ENCODE measurements around the gene ARHGAP40. TPM values are rescaled to one million over a fixed set of nuclear protein-coding genes. Genes with fewer than 3 reads are reported as not detected.
A peak's percentile ranks its signal among the peaks of the same experiment; 100 is the strongest.

The ARHGAP40 gene
- total and polyA plus RNA-seq, 2 of the 13 experiments (the other 11 are each of a cell fraction or from before 2014, with no cell fraction given), result 0.75 to 2.1 TPM

- peak; percentile 81 for TF ChIP-seq FOXP4 (CRISPR knock-in tag; IDR thresholded peaks at IDR 0.05)
- TF ChIP-seq ETV6 (CRISPR knock-in tag; conservative IDR thresholded peaks at IDR 0.05), result no peak
- TF ChIP-seq ZNF781 (CRISPR knock-in tag; IDR thresholded peaks at IDR 0.05; ENCODE audit: borderline replicate concordance, not compliant biosample characterization), result no peak
- TF ChIP-seq YEATS4 (CRISPR knock-in tag; IDR thresholded peaks at IDR 0.05; ENCODE audit: borderline replicate concordance), result 0 out of 2 replicates have a peak, but pooled peaks have one; percentile 51
- TF ChIP-seq EHMT2 (IDR thresholded peaks at IDR 0.05; ENCODE audit: borderline replicate concordance, low read depth, low read length), result peak; percentile 78; the same call in 1 of the 2 replicates
- peak; percentile 64 for TF ChIP-seq ASH2L (IDR thresholded peaks at IDR 0.05; ENCODE audit: insufficient read length, low read depth, low read length)
- peak; percentile 69; the same call in 1 of the 2 replicates for TF ChIP-seq HNF1A (IDR thresholded peaks at IDR 0.05; ENCODE audit: low read depth)
- TF ChIP-seq HNF1A (CRISPR knock-in tag; IDR thresholded peaks at IDR 0.05; ENCODE audit: borderline replicate concordance), result peak; percentile 85; the same call in 1 of the 2 replicates
- no peak for TF ChIP-seq ZNF607 (CRISPR knock-in tag; IDR thresholded peaks at IDR 0.05; ENCODE audit: borderline replicate concordance)
- peak; percentile 76; the same call in 1 of the 2 replicates for TF ChIP-seq ATF2 (CRISPR knock-in tag; IDR thresholded peaks at IDR 0.05)
- TF ChIP-seq FOXJ3 (CRISPR knock-in tag; IDR thresholded peaks at IDR 0.05; ENCODE audit: borderline replicate concordance), result peak; percentile 96
- TF ChIP-seq ZNF546 (CRISPR knock-in tag; conservative IDR thresholded peaks at IDR 0.05), result no peak
- no peak for TF ChIP-seq ZSCAN30 (CRISPR knock-in tag; IDR thresholded peaks at IDR 0.05)
- TF ChIP-seq NR3C1 (CRISPR knock-in tag; IDR thresholded peaks at IDR 0.05), result no peak
- TF ChIP-seq GATAD1 (CRISPR knock-in tag; IDR thresholded peaks at IDR 0.05), result peak; percentile 50; the same call in 1 of the 2 replicates
- no peak for TF ChIP-seq ZNF75D (CRISPR knock-in tag; IDR thresholded peaks at IDR 0.05; ENCODE audit: borderline replicate concordance)
- TF ChIP-seq ZNF20 (CRISPR knock-in tag; IDR thresholded peaks at IDR 0.05), result no peak
- no peak for TF ChIP-seq ZKSCAN1 (IDR thresholded peaks at IDR 0.05; ENCODE audit: low read length)
- TF ChIP-seq SPEN (CRISPR knock-in tag; IDR thresholded peaks at IDR 0.05; ENCODE audit: low read depth), result peak; percentile 8; the same call in 1 of the 2 replicates
- peak; percentile 72; the same call in 2 of the 3 replicates for TF ChIP-seq MXI1 (IDR thresholded peaks at IDR 0.05; ENCODE audit: borderline replicate concordance, low read depth, low read length)
- no peak; the same call in 1 of the 2 replicates for TF ChIP-seq MXD3 (CRISPR knock-in tag; IDR thresholded peaks at IDR 0.05)
- no peak for TF ChIP-seq NRL (CRISPR knock-in tag; IDR thresholded peaks at IDR 0.05; ENCODE audit: borderline replicate concordance)
- TF ChIP-seq PHF8 (CRISPR knock-in tag; IDR thresholded peaks at IDR 0.05), result 0 out of 2 replicates have a peak, but pooled peaks have one; percentile 34
Observed at GRCh38 chr20:38667417-38667956, 65.9 kb downstream of the ARHGAP40 start (continued).
